OCI-LY3 (cell line): ENCODE measurements around the gene EMX1.

Source experiments
- CTCF ChIP-seq: fragments of 200-600, 300-600 bp; sonication (generic); IDR thresholded peaks from 2 replicates; pipeline ENCODE4 v1.5.1; 2014; ENCODE audit warnings: antibody characterized with exemption, low read length, low read depth
- EZH2phosphoT487 ChIP-seq: fragments of 200-600 bp; shearing (Covaris generic); IDR thresholded peaks from 2 replicates; pipeline ENCODE4 v1.6.1; 2018; ENCODE audit warnings: antibody characterized with exemption, mixed run types, low read depth

DNA sequence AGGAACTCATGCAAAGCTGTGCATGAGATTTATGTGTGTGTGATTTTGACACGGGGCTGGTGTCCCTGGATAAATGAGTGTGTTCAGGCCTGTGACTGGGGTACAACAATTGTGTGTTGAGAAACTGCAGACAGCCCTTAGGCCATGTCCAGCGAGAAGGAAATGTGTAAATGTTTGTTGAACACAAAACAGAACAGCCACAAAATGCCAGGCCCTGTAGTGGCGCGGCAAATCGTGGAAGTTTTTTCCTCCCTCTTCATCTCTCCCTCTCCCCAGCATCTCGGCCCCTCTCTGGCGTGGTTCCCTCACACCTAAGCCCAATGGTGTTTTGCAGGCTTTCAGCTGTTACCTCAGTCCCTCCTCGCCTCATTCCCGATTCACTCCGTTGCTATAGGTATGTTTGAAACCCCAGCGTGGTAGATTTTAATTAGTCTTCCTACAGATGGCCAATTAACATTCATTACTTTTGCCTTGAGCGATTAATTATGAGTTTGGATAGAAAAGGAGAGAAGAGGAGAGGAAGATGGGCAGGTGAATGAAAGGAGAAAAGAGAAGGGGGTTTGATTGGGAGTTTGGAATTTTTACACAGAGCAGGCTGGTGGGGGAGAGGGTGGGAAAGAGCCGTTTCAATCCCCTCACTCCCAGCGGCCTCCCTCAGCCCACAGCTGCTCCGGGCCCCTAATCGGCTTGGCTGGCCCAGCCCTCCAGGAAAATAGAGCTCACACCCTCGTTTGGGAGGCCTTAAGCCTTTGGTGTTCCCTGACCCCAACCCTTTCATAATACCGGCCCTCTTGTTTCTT is 19.3 kb upstream of the EMX1 start:
- TF ChIP-seq CTCF (no peak), EZH2phosphoT487 (no peak)
